Skeletal muscle cell (primary cell): ENCODE data around the gene NKX2-3.

Experiments
- DNase-seq: peaks from one replicate; pipeline ENCODE4 v3.0.0-alpha.2; 2010; ENCODE audit warnings: low read depth
- H3K4me3 ChIP-seq: 2 replicates; pipeline ENCODE4 v1.5.1; 2011; ENCODE audit warnings: low read depth, mild to moderate bottlenecking, control low read depth, low read length, moderate library complexity

NKX2-3 gene

GRCh38 chr10:99532687-99533495 lies at the start of gene NKX2-3:
Gene NKX2-3, plus strand, starts transcription at chr10:99532942. Its CDS starts 190 bp downstream, at chr10:99533132.
- no peak for DNase-seq
- H3K4me3 ChIP-seq: no peak within 1 kb of the TSS

DNA sequence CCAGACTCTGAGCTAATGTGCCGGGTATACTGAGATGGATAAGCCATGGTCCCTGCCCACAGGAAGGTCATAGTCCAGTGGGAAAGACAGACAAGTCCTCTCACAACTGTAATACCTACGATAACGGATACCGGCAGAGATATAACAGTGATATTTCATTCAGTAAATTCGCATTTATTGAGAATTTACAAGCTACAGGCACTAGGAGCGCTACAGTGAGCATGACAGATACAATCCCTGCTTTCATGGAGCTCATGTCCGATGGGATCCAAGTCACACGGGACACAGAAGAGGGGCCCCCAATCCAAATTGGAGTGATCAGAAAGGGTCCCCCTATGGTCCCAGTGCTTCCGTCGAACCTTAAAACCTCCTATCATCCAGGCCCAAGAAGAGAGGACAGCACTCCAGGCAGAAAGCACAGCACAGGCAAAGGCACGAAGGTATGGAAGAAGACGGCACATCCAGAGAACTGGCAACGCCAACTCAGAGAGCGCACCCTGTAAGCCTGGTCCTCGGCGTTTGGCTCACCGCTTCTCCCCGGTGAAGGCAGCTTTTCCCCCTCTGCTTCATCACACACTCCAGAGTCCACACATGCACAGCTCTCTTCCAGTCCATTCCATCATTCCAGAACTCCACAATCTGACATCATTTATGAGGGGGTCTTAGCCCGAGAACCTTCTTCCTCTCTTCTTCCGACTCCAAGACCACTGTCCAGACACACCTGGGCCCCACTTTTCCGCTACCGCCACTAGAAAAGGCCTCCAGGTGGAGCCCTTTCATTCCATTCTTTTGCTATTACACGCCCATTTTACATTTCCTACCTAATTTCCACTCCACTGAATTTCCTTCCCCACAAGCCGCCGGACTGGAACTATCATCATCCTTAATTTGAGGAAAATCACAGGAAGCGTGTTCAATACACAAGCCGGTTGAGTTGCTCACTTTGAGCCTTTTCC lies 47.8 kb upstream of the NKX2-3 start:
- no peak overlapping the region for H3K4me3 ChIP-seq
- no peak for DNase-seq

DNA sequence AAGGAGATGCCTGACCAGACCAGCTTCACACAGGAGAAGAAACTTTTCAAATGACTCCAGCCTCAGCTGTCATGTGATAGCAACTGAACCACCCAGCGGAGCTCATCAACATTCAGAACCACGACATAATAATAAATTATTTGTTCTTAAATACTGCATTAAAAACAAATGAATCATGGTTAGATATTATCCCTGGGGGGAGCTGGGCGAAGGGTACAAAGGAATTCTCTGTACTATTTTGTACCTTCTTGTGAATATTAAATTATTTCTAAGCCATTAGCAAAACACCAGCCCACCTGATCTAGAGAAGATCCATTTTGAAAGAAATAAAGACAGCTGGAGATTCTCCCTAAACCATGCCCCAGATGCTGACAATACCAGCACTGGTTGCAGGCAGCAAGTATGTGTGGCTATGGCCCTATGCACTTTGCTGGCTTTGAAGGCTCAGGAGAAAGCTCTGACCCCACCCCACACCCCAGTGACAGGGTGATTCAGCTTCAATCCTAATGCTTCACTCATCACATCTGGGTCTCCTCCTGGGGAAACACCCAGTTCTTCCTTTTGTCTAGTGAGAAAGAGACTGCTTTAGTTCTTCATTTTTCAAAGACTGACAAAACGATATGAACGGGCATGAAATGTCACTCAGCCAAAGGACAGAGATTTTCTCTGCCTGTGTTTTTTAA lies 45.5 kb upstream of the NKX2-3 start:
- no peak overlapping the region for H3K4me3 ChIP-seq
- no peak for DNase-seq

DNA sequence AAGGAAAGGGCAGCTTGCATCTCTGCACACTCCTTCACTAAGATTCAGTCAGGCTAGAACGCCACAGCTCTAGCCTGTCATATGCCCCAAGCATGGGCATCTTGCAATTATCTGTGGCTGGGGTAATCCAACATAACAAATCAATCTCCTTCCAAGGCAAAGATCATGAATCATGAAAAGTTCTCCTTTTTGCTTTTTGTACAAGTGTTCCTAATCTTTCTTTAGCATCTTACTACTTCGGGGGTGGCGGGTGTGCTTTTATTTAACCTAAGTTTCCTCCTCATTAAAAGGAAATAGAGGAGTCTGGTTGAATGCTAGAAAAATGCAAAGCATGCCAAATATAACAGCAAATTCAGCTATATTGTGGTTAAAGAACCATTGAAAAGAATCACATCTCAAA lies 43.5 kb upstream of the NKX2-3 start:
- no peak for DNase-seq
- no peak overlapping the region for H3K4me3 ChIP-seq

DNA sequence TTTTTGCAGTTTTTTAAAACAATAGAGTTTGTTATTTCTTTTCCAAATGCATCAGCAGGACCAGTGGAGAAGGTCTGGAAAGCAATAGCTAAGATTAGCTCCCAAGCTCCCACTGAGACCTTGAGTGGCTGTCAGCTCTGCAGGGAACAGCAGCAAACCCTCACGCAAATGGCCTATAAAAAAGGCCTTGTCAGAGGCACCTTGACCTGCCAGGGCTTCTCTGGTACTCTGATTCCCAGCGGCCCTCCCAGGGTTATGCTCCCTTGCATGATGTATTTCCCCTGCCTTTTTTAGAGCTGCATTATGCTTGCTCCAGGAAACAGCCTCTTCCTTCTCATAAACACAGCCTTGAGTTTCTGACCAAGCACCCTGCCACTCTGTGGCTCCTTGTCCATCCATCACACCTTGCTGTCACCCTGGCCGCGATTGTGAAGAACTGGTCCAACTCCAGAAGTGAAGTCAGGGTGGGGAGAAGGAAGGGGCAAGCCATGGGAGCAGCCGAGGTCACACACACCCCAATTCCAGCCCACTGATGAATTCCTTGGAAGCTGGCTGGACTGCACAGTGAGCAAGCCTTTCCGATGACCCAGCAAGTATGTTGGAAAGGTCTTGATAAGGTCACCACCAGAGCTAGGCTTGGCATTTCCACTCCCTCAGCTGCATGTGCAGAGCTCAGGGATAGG lies 35.3 kb upstream of the NKX2-3 start:
- H3K4me3 ChIP-seq: no peak overlapping the region
- no peak for DNase-seq

- no peak for DNase-seq
- H3K4me3 ChIP-seq: no peak overlapping the region
Observed at GRCh38 chr10:99506416-99506815, 26.3 kb upstream of the NKX2-3 start.

GRCh38 chr10:99507265-99507664 lies 25.5 kb upstream of the NKX2-3 start:
- no peak for DNase-seq
- H3K4me3 ChIP-seq: no peak overlapping the region

- H3K4me3 ChIP-seq: no peak overlapping the region
- DNase-seq: no peak
Observed at GRCh38 chr10:99513061-99513460, 19.7 kb upstream of the NKX2-3 start.

- DNase-seq: no peak
- H3K4me3 ChIP-seq: no peak overlapping the region
Observed at GRCh38 chr10:99519690-99520039, 13.1 kb upstream of the NKX2-3 start.

DNA sequence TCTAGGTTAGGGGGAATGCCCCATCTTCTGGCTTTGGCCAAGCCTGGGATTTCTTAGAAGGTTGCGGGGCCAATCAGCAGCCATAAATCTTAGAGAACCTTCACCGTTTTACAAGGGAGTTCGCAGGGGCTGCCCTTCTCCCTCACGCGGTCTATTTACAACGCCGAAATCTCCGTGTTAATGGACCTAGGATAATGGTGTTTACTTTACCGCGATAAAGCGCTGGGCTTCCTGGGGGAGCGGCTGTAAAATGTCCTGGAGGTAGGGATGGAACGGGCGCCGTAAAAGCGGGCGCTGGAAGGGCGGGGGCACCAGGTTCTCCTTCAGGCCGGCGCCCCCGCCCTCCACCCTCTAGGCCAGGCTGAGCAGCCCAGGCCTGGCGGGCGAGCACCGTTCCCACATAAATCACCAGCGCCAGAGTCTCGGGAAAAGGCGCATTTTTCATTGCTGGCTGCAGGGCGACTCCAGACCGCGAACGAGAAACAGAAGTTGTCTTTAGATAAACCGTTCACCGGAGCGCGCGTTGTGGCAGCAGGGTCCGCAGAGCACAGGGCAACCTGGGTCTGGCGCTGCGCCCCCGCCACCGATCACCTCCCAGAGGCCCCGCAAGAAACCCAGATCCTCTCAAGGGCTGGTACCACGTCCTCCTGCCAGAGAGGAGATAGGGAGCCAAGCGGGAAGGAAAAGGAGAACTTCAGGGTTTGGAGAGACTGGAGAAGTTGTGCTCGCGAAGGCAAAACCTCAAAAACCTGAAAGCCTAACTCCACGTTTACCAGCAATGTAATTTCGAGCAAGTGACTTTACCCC lies 12.5 kb upstream of the NKX2-3 start:
- DNase-seq: no peak
- no peak overlapping the region for H3K4me3 ChIP-seq

- no peak overlapping the region for H3K4me3 ChIP-seq
- no peak for DNase-seq
Observed at GRCh38 chr10:99520847-99521764, 11.6 kb upstream of the NKX2-3 start.

- no peak overlapping the region for H3K4me3 ChIP-seq
- DNase-seq: no peak
Observed at GRCh38 chr10:99521765-99522469, 10.8 kb upstream of the NKX2-3 start.

GRCh38 chr10:99522470-99523250 lies 10.1 kb upstream of the NKX2-3 start:
- no peak overlapping the region for H3K4me3 ChIP-seq
- no peak for DNase-seq

DNA sequence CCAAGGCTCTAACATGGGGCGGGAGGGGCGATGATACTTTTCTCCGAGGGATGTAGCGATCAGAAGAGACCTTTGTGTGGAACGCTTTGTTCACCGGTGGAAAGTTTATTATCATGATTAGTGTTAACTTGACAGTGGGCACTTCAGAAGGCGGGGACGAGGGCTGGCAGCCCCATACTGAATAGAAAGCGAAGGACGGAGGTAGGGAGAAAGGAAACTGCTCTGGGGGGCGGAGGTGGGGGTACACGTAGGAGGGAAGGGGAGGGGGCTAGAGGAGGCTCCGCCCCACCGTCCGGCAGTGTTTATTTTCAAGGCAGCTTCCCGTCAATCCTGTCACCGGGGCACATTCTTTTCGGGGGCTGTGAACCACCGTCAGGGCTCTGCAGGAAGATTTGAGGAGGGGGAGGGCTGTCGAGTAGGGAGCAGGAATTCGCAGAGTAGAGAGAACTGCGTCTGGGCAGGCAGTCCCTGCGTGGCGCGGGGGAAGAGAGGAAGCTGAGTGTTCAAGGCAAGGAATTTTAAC lies 9.4 kb upstream of the NKX2-3 start:
- no peak for DNase-seq
- no peak overlapping the region for H3K4me3 ChIP-seq

DNA sequence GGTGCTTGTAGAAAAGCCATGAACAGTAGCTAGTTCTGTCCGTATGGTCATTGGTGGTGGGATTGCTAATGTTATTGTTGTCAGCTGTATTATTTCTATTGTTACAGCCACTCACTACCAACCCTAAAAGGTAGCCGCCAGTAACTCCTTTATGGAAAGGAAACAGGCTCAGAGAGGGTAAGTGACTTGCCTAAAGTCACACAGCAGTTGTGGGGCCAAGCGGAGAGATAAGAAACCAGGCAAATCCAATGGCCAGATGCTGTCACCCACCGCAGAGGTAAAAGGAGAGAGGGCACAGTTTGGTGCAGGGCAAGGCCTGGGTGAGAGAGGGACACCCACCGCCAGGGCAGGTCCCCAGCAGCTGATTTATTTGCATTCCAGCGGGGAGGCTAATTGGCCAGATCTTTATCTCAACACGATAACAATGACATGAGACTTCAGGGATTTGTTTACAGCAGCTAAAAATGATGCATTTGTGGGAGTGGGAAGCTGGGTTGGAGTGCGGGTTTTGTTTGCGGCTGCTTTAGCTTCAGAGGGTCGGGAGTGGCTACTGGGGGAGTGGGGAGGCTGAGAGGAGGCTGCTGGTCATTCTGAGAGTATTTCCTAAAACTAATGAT lies 8.6 kb upstream of the NKX2-3 start:
- DNase-seq: no peak
- no peak overlapping the region for H3K4me3 ChIP-seq
